HG02938 (cell line): ENCODE measurements around the gene RFXAP.

ENCODE experiments used
- ATAC-seq: cut with Tn5 transposase; IDR thresholded peaks from one replicate; pipeline ENCODE4 v1.9.1; 2021; ENCODE audit warnings: mild to moderate bottlenecking, moderate library complexity; ENCODE audit not compliant: unreplicated experiment

The RFXAP gene

DNA sequence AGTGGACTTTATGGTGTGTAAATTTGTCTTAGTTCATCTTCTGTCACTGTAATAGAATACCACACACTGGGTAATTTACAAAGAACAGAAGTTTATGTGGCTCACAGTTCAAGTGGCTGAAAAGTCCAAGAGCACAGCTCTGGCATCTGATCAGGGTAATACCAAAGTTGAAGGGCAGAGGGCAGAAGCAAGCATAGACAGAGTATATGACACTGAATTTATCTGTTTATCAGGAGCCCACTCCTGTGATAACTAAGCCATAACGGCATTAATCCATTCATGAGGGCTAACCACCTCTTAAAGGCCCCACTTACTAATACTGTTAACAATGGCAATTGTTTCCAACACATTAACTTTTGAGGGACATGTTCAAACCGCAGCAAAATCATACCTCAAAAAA is 4.0 kb upstream of the RFXAP start:
- no peak for ATAC-seq

- peak; percentile 3 for ATAC-seq
Measured at GRCh38 chr13:36817996-36818803, 822 bp upstream of the RFXAP start.

- ATAC-seq = peak; percentile 17
Measured at GRCh38 chr13:36819739-36820090, 693 bp downstream of the RFXAP start.

DNA sequence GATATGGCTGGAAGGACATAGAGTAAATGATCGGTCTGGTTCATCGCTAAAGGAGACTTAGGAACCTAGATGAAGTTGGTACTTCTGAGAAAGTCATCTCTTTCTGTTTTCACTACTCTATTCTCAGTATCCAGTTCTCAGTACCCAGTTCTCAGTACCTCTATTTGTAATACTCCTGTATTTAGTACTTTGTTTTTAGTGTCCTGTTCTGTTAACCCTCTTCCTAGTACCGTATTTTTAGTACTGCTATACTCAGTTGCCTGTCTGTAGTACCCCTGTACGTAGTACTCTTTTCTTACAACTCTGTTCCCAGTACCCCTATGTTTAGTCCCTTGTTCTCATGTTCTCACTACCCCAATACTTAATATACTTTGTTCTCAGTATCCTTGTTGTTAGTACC is 1.2 kb downstream of the RFXAP start:
- ATAC-seq = peak; percentile 57

DNA sequence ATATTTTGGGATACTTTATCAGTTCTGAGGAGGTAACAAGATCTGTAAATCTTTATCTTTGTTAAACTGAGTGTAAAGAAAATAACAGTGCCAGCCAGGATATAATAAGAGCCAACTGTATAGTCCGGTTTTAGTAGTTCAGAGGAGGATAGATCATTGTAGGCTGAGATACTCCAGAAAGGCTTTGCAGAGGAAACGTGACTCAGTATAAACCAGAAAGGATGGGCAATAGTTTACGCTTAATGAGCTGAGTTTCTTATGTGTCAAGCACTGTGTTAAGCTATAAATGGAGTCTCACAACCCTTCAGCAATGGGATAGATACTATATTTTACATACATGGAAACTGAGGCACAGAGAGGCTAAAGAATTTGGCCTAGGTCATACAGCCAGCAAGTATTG is 3.8 kb downstream of the RFXAP start:
- no peak for ATAC-seq

DNA sequence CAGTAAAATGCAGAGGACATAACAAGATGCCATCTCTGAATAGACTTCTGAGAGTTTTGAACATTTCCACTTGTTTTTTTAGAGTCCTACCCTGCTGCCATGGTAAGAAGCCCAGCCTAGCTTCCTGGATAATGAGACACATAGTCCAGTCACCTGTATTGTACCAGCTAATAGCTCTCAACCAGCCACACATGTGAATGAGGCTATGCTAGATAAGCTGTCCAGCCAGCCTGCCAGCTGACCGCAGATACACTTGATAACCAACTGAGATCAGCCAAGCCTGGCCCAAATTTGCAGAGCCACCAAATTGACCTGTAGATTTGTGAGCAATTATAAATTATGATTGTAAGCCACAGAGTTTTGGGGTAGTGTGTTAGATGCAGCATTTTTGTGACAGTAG is 10.7 kb downstream of the RFXAP start:
- no peak for ATAC-seq

- ATAC-seq = no peak
Measured at GRCh38 chr13:36831291-36831690, 12.3 kb downstream of the RFXAP start.

DNA sequence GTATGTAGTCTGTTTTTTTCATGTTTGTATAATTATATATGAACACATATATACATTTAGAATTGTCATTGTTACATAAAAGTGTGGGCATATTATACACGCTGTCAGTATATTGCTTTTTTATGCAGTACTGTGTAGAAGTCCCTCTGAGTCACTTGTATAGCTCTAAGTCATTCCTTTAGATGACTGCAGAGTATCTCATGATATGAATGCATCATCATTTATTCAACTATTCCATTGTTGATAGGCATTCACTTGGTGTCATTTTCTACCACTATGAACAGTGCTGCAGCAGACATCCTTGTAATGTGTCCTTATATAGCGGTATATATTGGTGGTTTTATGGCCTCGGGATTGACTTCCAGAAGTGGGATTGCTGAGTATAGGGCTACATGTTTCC is 15.3 kb downstream of the RFXAP start:
- no peak for ATAC-seq

DNA sequence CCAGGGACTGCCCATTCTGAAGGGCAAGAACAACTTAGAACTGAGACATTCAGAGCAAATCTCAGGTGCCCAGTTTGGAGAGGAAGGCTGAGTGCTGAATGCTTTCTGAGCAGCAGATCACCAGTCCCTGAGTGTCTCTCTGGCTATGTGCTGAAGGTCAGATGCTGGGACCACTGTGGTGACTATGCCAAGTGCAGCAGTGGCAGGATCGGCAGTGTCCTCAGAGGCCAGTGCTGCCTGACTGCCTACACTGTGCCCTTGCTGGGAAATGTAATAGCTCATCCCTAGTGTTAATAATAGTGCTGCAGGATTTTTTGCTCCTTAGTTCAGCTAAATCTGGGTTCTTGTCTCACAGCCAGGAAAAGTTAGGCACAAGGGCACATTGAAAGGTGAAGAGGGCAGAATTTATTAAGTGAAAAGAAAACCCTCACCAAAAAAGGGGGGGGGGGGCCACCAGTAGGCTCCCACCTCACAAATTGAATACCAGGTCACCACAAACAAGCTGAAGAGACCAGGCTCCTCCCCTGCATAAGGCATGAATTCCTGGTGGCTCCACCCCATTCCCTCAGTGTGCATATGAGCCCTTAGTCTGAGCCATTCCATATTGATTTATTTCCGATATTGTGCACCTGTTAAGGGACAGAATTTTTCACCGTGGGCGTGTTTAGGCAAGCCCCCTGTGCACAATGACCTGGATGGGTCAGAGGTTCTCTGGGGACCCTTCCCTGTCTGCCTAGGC is 18.5 kb downstream of the RFXAP start:
- no peak for ATAC-seq

DNA sequence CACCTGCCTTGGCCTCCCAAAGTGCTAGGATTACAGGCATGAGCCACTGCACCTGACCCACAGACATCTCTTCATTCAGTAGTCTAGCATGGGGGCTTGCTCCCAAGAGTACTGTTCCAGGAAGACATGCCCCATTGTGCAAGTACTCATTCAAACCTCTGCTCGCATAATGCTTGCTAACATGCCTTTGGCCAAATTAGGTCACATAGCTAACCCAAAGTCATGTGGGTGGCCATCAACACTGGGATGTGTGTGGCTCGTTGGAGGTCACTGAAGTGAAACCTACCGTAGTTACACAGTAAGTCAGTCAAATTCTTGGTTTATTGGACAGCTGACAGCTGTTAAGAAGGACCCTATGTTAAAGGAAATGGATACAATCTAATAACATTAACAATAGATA is 20.3 kb downstream of the RFXAP start:
- ATAC-seq = no peak

DNA sequence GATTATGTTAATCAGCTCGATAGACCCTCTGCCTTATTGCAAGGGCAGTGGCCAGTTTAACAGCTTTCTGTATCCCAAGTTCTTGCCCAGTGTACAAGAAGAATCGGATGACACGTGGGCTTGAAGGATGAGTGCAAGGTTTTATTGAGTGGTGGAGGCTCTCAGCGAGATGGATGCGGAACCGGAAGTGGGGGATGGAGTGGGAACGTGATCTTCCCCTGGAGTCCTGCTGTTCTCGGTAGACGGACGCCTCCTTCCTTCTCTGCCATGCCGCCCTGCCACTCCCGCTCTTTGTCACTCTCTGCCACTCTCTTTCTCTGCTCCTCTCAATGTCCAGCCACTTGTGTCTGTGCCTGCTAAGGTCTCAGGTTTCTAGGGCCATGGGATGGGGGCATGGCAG is 21.0 kb downstream of the RFXAP start:
- ATAC-seq = no peak

DNA sequence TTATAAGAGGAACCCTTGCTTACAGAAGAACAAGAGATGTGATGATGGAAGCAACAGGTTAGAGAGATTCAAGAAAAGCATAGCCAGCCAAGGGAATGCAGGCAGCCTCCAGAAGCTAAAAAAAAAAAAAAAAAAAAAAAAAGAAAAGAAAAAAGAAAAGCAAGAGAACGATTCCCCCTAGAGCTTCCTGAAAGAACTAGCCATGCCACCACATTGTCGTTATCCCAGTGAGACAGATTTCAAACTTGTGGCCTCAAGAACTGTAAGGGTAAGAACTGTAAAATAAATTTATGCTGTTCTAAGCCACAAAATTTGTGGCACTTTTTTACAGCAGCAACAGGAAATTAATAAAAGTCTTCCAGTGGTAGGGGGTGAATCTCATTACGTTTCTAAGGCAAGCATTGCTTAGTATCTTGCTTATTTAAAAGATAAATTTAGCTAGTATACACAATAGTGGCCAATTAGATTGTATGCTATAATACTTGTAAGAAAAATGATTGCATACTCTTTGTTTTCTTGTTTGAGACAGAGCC is 21.8 kb downstream of the RFXAP start:
- no peak for ATAC-seq

- ATAC-seq = no peak
Measured at GRCh38 chr13:36841391-36841790, 22.4 kb downstream of the RFXAP start.

DNA sequence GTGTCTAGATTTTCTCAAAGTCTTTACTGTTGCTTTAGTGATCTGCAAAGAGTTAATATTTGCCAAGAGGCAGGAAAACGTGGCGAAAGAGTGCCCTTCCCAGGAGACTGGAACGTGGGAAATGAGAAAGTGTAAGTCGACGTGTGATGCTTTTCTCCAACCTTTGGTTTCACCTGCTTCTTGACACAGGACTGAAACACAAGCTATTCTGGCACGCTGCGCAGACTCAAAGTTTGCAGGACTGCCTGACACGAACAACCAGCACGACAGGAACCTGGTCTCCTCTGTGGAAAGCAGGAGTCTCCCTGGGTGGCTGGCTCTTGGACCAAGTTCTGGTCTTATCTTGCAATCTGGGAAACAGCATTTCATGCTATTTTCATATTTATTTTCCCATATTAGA is 28.6 kb downstream of the RFXAP start:
- no peak for ATAC-seq

DNA sequence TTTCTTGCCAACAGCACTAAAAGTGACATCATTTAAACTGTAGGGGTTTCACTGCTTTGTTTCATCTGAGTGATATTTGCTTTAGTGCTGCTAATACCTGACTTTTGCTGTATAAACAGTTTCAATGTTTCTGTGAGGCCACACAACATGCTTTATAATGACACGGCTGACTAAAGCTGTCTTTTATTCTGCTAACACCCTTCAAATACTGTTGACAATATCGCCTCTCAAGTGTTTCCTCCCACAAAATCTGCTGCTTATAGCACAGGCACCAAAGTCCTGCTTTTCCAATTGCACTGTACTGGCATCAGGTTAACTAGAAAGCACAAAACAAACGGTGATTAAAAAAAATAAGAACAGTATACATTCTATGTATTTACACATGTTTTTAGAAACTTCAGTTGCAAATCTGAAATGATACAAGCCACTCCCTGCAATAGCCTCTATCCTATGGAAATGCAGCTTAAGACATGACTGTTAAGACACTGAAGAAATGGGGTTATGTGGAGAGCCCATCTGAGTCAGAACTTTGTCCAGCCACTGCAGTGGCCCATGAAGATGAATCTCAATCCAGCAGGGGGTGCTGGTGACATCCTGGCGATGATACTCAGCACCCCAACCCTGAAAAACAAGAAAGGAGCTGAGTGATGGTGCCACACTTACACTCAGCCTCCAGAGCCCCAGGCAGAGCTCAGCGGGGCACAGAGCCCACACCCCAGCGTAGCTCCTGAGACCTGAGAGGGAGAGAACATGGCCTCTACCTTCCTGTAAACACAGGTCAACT is 29.4 kb downstream of the RFXAP start:
- ATAC-seq = no peak

- ATAC-seq = no peak
Measured at GRCh38 chr13:36850790-36851438, 31.9 kb downstream of the RFXAP start.

GRCh38 chr13:36857253-36857652 is 38.2 kb downstream of the RFXAP start:
- no peak for ATAC-seq

DNA sequence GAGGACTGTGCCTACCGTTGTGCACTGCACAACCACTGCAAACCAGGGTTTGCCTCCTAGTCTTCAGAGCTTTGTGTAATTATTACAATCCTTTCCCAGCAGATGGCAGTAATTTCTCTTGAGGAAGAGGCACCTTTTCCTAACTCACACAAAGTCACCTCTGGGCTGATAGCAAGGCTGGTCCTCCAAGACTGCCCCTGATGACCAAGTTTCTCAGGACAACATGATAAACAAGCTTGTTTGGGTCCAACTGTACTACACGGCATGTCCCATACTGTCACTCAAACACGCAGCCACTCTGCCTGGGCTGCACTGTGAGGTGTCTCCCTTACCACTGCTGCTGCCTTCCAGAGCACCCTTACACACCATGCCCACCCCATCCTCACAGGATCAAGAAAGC is 39.3 kb downstream of the RFXAP start:
- no peak for ATAC-seq

DNA sequence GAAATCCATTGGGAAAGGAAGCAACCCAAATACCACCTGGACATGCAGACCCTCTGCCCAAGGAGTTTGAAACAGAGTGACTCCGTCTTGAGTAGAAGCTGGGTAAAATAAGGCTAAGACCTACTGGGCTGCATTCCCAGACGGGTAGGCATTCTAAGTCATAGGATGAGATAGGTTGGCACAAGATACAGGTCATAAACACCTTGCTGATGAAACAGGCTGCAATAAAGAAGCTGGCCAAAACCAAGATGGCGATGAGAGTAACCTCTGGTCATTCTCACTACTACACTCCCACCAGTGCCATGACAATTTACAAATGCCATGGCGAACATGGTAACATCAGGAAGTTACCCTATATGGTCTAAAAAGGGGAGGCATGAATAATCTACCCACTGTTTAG is 40.2 kb downstream of the RFXAP start:
- no peak for ATAC-seq

GRCh38 chr13:36862002-36862685 is 43.1 kb downstream of the RFXAP start:
- ATAC-seq = no peak
